Kidney (tissue), 14 donors: ENCODE data around the gene UNC5A. TPM values are rescaled to one million over a fixed set of nuclear protein-coding genes. Genes with fewer than 3 reads are reported as not detected.

Source experiments
- DNase-seq, 5 donors: peaks; one replicate each; pipeline ENCODE4 v3.0.0-alpha.2; 2013 to 2020
- FAIRE-seq: peaks from 2 replicates; lab custom pipeline; 2012; peaks lifted over from hg19 to GRCh38; lab: Jason Lieb, UNC
- H3K27ac ChIP-seq, 2 donors: one replicate each; pipeline ENCODE4 v1.7.0; 2013; ENCODE audit warnings: low read depth in 2 of 2, low read length in 2 of 2, inconsistent platforms in 1 of 2
- H3K27me3 ChIP-seq: one replicate; pipeline ENCODE4 v1.7.1; 2013; ENCODE audit warnings: low read length, inconsistent platforms; ENCODE audit not compliant: control insufficient read depth, insufficient read depth
- H3K36me3 ChIP-seq, 3 donors: one replicate each; pipeline versions ENCODE4 v1.7.0 to v1.7.1; 2013; ENCODE audit warnings: low read length in 3 of 3, control low read depth in 1 of 3, inconsistent platforms in 1 of 3; ENCODE audit not compliant: insufficient read depth in 3 of 3, control insufficient read depth in 2 of 3
- H3K4me1 ChIP-seq, 3 donors: one replicate each; pipeline versions ENCODE4 v1.7.0 to v1.7.1; 2013; ENCODE audit warnings: low read length in 3 of 3, inconsistent platforms in 1 of 3, low read depth in 1 of 3; ENCODE audit not compliant: control insufficient read depth in 2 of 3, insufficient read depth in 2 of 3
- H3K4me3 ChIP-seq, 3 donors: one replicate each; pipeline versions ENCODE4 v1.7.0 to v1.8.1; 2013; ENCODE audit warnings: low read length in 3 of 3, control low read depth in 1 of 3, inconsistent platforms in 1 of 3
- H3K9ac ChIP-seq, 3 donors: one replicate each; pipeline versions ENCODE4 v1.7.0 to v1.7.1; 2013; ENCODE audit warnings: low read length in 3 of 3, control low read depth in 1 of 3, inconsistent platforms in 1 of 3
- H3K9me3 ChIP-seq, 3 donors: one replicate each; pipeline versions ENCODE4 v1.7.0 to v1.7.1; 2013; ENCODE audit warnings: low read length in 3 of 3, control low read depth in 1 of 3, inconsistent platforms in 1 of 3; ENCODE audit not compliant: control insufficient read depth in 2 of 3, insufficient read depth in 1 of 3
- intact Hi-C: fragments of 100-400 bp; cut with DNase I; formaldehyde crosslinking; loops from one replicate; pipeline ENCODE4 v1.11.1; 2022
- polyA plus RNA-seq: library from polyadenylated mRNA; stranded (reverse); fragments of 350-450 nt; fragmentation: Illumina TruSeq; extraction: RNeasy Lipid Tissue Mini Kit (QIAGEN cat#74804); gene quantifications from one replicate; pipeline ENCODE4 v1.2.3, GENCODE V29; 2014; ENCODE audit warnings: low read depth, low replicate concordance; ENCODE audit not compliant: insufficient read depth
- total RNA-seq: library from RNA; stranded (reverse); fragmentation: NEBNext Ultra II Directional; extraction: Animal tissue kit (Norgen Biotek cat#: 25700); gene quantifications from one replicate; pipeline ENCODE4 v1.2.1, GENCODE V29; 2021
- TF ChIP-seq, protein P1 (sequence below): IDR thresholded peaks from 3 replicates; pipeline ENCODE4 v1.5.1; 2012; ENCODE audit warnings: mild to moderate bottlenecking, moderate library complexity, borderline replicate concordance; ENCODE audit not compliant: insufficient read depth; ENCODE audit errors: extremely low read depth
- donor health status: control.
- donor health status: control.
- donor health status: control.
- donor health status: control.
- donor health status: control.
- donor health status: DM: yes; HTN: yes; CAD: no.
- donor health status: Normal renal cell carcinoma (clear cell type).

UNC5A gene
- total and polyA plus RNA-seq, 2 donors from 2014 or later = 1.5 TPM; not detected in 1

DNA sequence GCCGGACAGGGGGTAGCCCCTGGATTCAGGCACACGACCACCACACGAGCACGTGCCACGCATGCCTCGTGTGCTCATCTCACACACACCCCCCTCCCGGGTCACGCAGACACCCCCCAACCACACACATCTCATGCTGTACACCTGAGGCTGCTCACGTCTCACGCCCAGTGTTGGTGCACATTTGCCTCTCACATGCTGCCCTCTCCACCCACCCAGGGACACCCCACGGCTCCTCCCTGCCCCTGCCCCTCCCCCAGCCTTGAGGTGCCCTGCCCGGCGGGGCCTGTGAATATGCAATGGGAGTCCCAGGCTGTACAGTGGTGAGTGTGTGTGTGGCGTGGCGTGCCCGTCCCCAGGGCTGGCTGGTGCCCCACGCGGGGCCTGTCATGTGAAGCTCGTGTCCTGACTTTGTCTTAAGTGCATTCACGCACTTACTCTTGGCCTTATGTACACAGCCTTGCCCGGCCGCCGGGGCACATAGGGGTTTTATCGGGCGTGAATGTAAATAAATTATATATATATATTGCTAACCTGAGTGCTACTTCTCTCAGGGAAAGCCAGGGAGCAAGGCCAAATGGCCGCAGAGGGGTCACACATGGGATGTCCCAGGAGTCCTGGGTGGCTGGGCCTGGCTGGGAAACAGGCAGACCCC is 70.1 kb downstream of the UNC5A start:
- Histone ChIP-seq H3K9me3 (no peaks in the 10 kb centered on the region), H3K27me3 (no peaks in the 10 kb centered on the region), H3K27ac (no peak overlapping the region), H3K4me3 (no peak overlapping the region), H3K36me3 (no peaks in the 10 kb centered on the region), H3K4me1 (no peaks in the 10 kb centered on the region), H3K9ac (no peak overlapping the region)
- TF ChIP-seq, protein P1, sequence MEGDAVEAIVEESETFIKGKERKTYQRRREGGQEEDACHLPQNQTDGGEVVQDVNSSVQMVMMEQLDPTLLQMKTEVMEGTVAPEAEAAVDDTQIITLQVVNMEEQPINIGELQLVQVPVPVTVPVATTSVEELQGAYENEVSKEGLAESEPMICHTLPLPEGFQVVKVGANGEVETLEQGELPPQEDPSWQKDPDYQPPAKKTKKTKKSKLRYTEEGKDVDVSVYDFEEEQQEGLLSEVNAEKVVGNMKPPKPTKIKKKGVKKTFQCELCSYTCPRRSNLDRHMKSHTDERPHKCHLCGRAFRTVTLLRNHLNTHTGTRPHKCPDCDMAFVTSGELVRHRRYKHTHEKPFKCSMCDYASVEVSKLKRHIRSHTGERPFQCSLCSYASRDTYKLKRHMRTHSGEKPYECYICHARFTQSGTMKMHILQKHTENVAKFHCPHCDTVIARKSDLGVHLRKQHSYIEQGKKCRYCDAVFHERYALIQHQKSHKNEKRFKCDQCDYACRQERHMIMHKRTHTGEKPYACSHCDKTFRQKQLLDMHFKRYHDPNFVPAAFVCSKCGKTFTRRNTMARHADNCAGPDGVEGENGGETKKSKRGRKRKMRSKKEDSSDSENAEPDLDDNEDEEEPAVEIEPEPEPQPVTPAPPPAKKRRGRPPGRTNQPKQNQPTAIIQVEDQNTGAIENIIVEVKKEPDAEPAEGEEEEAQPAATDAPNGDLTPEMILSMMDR = no peak
- DNase-seq (peak in 1 of 5 donors; percentile 63), FAIRE-seq (no peak)
- intact Hi-C loops = no loop called here

DNA sequence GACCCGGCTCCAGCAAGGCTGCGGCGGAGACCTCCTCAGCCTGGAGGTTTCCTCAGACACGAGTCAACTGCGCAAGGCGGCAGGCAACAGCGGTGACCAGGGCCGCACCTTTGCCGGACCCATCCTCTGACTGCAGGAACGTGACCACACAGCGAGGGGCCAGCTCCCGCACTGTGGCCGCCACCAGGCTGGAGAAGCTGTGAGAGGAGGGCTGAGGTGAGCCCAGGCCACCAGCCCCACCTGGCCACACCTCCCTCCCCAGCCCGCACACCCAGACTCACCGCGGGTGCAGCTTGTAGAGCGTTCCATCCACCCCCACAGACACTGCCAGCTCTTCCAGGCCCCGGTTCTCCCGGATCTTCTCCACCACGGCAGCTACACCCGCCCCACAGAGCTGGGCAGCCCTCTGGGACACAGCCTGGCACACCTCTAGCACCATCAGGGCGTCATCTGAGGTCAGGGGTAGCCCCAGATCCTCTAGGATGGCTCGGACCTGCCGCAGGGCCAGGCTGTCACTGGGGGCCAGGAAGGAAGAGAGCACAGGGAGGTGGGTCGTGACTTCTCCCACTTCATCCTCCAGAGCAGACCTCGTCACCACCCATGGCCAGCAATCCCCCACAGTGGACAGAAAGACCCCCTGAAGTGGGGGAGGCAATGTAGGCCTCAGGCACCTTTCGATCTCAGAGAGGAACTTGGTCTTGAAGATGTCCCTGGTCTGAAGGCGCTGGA is 70.8 kb downstream of the UNC5A start:
- FAIRE-seq = no peak
- no peaks in the 10 kb centered on the region for H3K9me3 ChIP-seq
- peak in 1 of 5 donors; percentile 54 for DNase-seq
- no peak overlapping the region for H3K9ac ChIP-seq
- H3K4me3 ChIP-seq = no peak overlapping the region
- no peaks in the 10 kb centered on the region for H3K4me1 ChIP-seq
- H3K27ac ChIP-seq = no peak overlapping the region
- no peaks in the 10 kb centered on the region for H3K27me3 ChIP-seq
- H3K36me3 ChIP-seq = no peaks in the 10 kb centered on the region
- intact Hi-C loops = no loop called here
- TF ChIP-seq, protein P1 = no peak

- TF ChIP-seq, protein P1 = no peak
- no peaks in the 10 kb centered on the region for H3K36me3 ChIP-seq
- DNase-seq = peak in 1 of 5 donors; percentile 68
- H3K4me3 ChIP-seq = no peak overlapping the region
- H3K27me3 ChIP-seq = no peaks in the 10 kb centered on the region
- FAIRE-seq = no peak
- H3K9ac ChIP-seq = no peak overlapping the region
- intact Hi-C loops = no loop called here
- H3K27ac ChIP-seq = no peak overlapping the region
- H3K4me1 ChIP-seq = no peaks in the 10 kb centered on the region
- no peaks in the 10 kb centered on the region for H3K9me3 ChIP-seq
Measured at GRCh38 chr5:176881816-176882566, 71.6 kb downstream of the UNC5A start.
